GM12801 (cell line): ENCODE data around the gene JMJD8.

ENCODE experiments used
- CTCF ChIP-seq: IDR thresholded peaks from one replicate; pipeline ENCODE4 v1.5.1; 2011; ENCODE audit warnings: control low read depth; ENCODE audit not compliant: insufficient read length; ENCODE audit errors: extremely low read depth

Gene JMJD8

GRCh38 chr16:673399-673991 is 10.6 kb downstream of the JMJD8 start:
- TF ChIP-seq CTCF, result no peak

GRCh38 chr16:672851-673250 is 11.3 kb downstream of the JMJD8 start:
- TF ChIP-seq CTCF, result no peak

GRCh38 chr16:672371-672770 is 11.8 kb downstream of the JMJD8 start:
- no peak for TF ChIP-seq CTCF

- TF ChIP-seq CTCF, result no peak
Measured at GRCh38 chr16:671353-672131, 12.6 kb downstream of the JMJD8 start.

- TF ChIP-seq CTCF, result no peak
Measured at GRCh38 chr16:670485-671352, 13.4 kb downstream of the JMJD8 start.

GRCh38 chr16:669666-670065 is 14.5 kb downstream of the JMJD8 start:
- no peak for TF ChIP-seq CTCF

- no peak for TF ChIP-seq CTCF
Measured at GRCh38 chr16:668519-669171, 15.5 kb downstream of the JMJD8 start.
